Endothelial cell of umbilical vein (primary cell): Measurements from ENCODE around the gene WNK4.

Experiments
- CTCF ChIP-seq, 2 donors: IDR thresholded peaks; 1 replicate in 1 of 2; 2 replicates in 1 of 2; pipeline ENCODE4 v1.5.1; 2011; ENCODE audit warnings: low read length in 2 of 2, mild to moderate bottlenecking in 2 of 2, moderate library complexity in 2 of 2, control low read depth in 1 of 2, inconsistent platforms in 1 of 2, low read depth in 1 of 2; ENCODE audit not compliant: insufficient read depth in 1 of 2; ENCODE audit errors: extremely low read depth in 1 of 2
- EZH2 ChIP-seq: IDR thresholded peaks from 2 replicates; pipeline ENCODE4 v1.6.1; 2012; ENCODE audit warnings: borderline replicate concordance, low read depth, mild to moderate bottlenecking, moderate library complexity, low read length, inconsistent platforms; ENCODE audit not compliant: severe bottlenecking
- MAX ChIP-seq: IDR thresholded peaks from 2 replicates; pipeline ENCODE4 v1.6.1; 2011; ENCODE audit not compliant: insufficient read depth, insufficient read length
- POLR2AphosphoS5 ChIP-seq: IDR thresholded peaks from 2 replicates; pipeline ENCODE4 v1.6.1; 2012; ENCODE audit warnings: low read depth, mild to moderate bottlenecking, control low read depth, low read length, moderate library complexity; ENCODE audit not compliant: insufficient read depth

- TF ChIP-seq CTCF (IDR thresholded peaks at IDR 0.05; ENCODE audit: extremely low read depth in 1 of 2, insufficient read depth in 1 of 2, low read depth in 1 of 2, low read length in 2 of 2): no peak
- peak; percentile 11 for TF ChIP-seq EZH2
- no peak for TF ChIP-seq POLR2AphosphoS5
- no peak for TF ChIP-seq MAX
Observed at GRCh38 chr17:42781639-42782165, 1.3 kb downstream of the WNK4 start.
